NCI-H2081 (cell line): ENCODE results near the gene RAB4B.
A peak's percentile ranks its signal among the peaks of the same experiment; 100 is the strongest.
"Not testable (repeated sequence)": the region's sequence is repeated elsewhere in the genome, so short reads cannot be mapped to it uniquely, and the experiment has no call there.

ENCODE experiments used
- DNase-seq, 2 experiments: peaks; one replicate each; lab custom pipeline; 2025; lab: John Stamatoyannopoulos, UW

RAB4B gene

GRCh38 chr19:40803857-40804782 is 26.1 kb downstream of the RAB4B start:
- no peak for DNase-seq

GRCh38 chr19:40804783-40805242 is 26.8 kb downstream of the RAB4B start:
- DNase-seq: no peak

GRCh38 chr19:40805258-40805868 is 27.3 kb downstream of the RAB4B start:
- no peak for DNase-seq

GRCh38 chr19:40806423-40807146 is 28.5 kb downstream of the RAB4B start:
- peak; percentile 27 to 31 for DNase-seq

- no peak for DNase-seq
These were observed 29.3 kb downstream of the RAB4B start for GRCh38 chr19:40807147-40808020.

GRCh38 chr19:40808021-40808325 is 29.9 kb downstream of the RAB4B start:
- DNase-seq: no peak

GRCh38 chr19:40808497-40808896 is 30.4 kb downstream of the RAB4B start:
- no peak for DNase-seq

- DNase-seq: no peak
These were observed 31.5 kb downstream of the RAB4B start for GRCh38 chr19:40809358-40810086.

GRCh38 chr19:40810160-40810559 is 32.1 kb downstream of the RAB4B start:
- no peak for DNase-seq

GRCh38 chr19:40810649-40811408 is 32.8 kb downstream of the RAB4B start:
- DNase-seq: peak; percentile 37 to 49

GRCh38 chr19:40811478-40812341 is 33.7 kb downstream of the RAB4B start:
- DNase-seq: no peak

GRCh38 chr19:40812571-40812970 is 34.5 kb downstream of the RAB4B start:
- DNase-seq: not testable (repeated sequence)

GRCh38 chr19:40813182-40813581 is 35.1 kb downstream of the RAB4B start:
- no peak for DNase-seq

- no peak for DNase-seq
These were observed 37.2 kb downstream of the RAB4B start for GRCh38 chr19:40815223-40815622.

- DNase-seq: peak; percentile 19 to 41
These were observed 40.7 kb downstream of the RAB4B start for GRCh38 chr19:40818480-40819399.

- peak; percentile 8 to 22 for DNase-seq
These were observed 41.6 kb downstream of the RAB4B start for GRCh38 chr19:40819479-40820234.

- DNase-seq: no peak
These were observed 44.1 kb downstream of the RAB4B start for GRCh38 chr19:40822161-40822560.
